ENCODE results near the gene KCNH4.
A peak's percentile ranks its signal among the peaks of the same experiment; 100 is the strongest.
"Not testable (repeated sequence)": the region's sequence is repeated elsewhere in the genome, so short reads cannot be mapped to it uniquely, and the experiment has no call there.

KCNH4 gene

GRCh38 chr17:42178817-42179216, 2.1 kb downstream of the KCNH4 start:
- DNase-seq = no peak

- DNase-seq = no peak
Observed at GRCh38 chr17:42177684-42178083, 3.3 kb downstream of the KCNH4 start.

GRCh38 chr17:42174126-42174783, 6.7 kb downstream of the KCNH4 start:
- no peak for DNase-seq

- no peak for DNase-seq
Observed at GRCh38 chr17:42171831-42172230, 9.1 kb downstream of the KCNH4 start.

GRCh38 chr17:42169351-42169750, 11.6 kb downstream of the KCNH4 start:
- no peak for DNase-seq

- no peak for DNase-seq
Observed at GRCh38 chr17:42167807-42168206, 13.1 kb downstream of the KCNH4 start.

GRCh38 chr17:42166196-42166763, 14.7 kb downstream of the KCNH4 start:
- DNase-seq = no peak

- DNase-seq = no peak
Observed at GRCh38 chr17:42165751-42166150, 15.2 kb downstream of the KCNH4 start.

- no peak for DNase-seq
Observed at GRCh38 chr17:42163696-42164407, 17.1 kb downstream of the KCNH4 start.

- no peak for DNase-seq
Observed at GRCh38 chr17:42163113-42163512, 17.8 kb downstream of the KCNH4 start.

GRCh38 chr17:42160531-42160910, 20.4 kb downstream of the KCNH4 start:
- no peak for DNase-seq

- no peak for DNase-seq
Observed at GRCh38 chr17:42159796-42160530, 21.0 kb downstream of the KCNH4 start.

- DNase-seq = no peak
Observed at GRCh38 chr17:42155614-42156045, 25.3 kb downstream of the KCNH4 start.

GRCh38 chr17:42153919-42154742, 26.8 kb downstream of the KCNH4 start:
- peak; percentile 12 for DNase-seq

- no peak for DNase-seq
Observed at GRCh38 chr17:42146911-42147607, 33.9 kb downstream of the KCNH4 start.

- DNase-seq = not testable (repeated sequence)
Observed at GRCh38 chr17:42143138-42143537, 37.8 kb downstream of the KCNH4 start.

- peak; percentile 87 for DNase-seq
Observed at GRCh38 chr17:42142371-42142896, 38.5 kb downstream of the KCNH4 start.

- DNase-seq = no peak
Observed at GRCh38 chr17:42141382-42141781, 39.6 kb downstream of the KCNH4 start.

- not testable (repeated sequence) for DNase-seq
Observed at GRCh38 chr17:42140690-42141089, 40.3 kb downstream of the KCNH4 start.

GRCh38 chr17:42138749-42139492, 42.0 kb downstream of the KCNH4 start:
- DNase-seq = no peak

GRCh38 chr17:42136654-42137051, 44.3 kb downstream of the KCNH4 start:
- no peak for DNase-seq

All from fibroblast of skin of right quadriceps (primary cell).